Mesangial cell (primary cell): ENCODE data around the gene RRAGD. TPM values are rescaled to one million over a fixed set of nuclear protein-coding genes. Genes with fewer than 3 reads are reported as not detected.

ENCODE experiments used
- total RNA-seq: library from RNA; depleted of rRNA; stranded (reverse); fragments of >200 nt; gene quantifications from 2 replicates; pipeline ENCODE4 v1.2.3, GENCODE V29; 2015

RRAGD gene, protein sequence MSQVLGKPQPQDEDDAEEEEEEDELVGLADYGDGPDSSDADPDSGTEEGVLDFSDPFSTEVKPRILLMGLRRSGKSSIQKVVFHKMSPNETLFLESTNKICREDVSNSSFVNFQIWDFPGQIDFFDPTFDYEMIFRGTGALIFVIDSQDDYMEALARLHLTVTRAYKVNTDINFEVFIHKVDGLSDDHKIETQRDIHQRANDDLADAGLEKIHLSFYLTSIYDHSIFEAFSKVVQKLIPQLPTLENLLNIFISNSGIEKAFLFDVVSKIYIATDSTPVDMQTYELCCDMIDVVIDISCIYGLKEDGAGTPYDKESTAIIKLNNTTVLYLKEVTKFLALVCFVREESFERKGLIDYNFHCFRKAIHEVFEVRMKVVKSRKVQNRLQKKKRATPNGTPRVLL
- total RNA-seq, result 2.8 and 4.7 TPM in 2 replicates

DNA sequence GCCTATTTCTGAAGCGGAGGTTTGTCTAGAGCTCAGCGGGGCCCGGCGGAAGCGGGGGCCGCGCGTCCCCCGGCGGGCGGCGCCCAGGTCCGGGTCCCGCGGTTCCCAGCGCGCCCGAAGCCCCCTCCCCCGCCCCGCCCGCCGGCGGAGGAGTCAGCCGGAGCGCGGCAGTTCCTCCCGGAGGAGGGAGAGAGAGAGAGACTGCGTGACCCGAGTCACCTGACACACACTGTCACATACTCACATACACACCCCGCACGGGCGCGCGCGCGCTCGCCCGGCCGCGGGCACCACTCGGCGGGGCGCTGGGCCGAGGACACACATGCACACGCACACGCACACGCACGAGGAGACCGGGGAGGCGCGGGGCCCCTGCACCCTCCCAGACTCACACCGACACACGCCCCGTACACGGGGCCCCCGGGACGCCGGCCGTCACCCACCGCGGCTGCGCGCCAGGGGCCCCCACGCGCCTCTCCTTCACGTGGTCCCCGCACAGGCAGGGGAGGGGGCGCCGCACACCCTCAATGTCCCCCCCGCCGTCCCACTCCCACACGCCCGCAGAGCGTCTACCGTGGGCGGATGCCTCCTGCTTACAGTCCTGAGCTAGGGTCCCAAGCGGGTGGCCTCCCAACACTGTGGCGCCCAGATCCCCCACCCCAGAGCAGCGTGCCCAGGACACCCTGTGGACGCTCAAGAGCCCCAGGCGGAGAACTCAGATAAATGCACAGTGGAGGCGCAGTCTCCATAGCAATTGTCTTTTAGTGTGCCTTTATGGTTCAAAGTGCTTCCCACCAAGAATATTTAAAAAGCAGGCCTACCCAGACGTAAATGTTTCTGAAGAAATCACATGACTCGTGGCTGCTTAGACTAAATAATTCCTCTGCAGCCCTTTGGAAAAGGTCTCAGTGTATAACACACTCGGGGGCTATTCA is at the start of gene RRAGD:
Gene RRAGD (minus strand): TSS at position 203 of the 935 bp plus-strand sequence. CDS start 280 bp downstream, outside the sequence.

DNA sequence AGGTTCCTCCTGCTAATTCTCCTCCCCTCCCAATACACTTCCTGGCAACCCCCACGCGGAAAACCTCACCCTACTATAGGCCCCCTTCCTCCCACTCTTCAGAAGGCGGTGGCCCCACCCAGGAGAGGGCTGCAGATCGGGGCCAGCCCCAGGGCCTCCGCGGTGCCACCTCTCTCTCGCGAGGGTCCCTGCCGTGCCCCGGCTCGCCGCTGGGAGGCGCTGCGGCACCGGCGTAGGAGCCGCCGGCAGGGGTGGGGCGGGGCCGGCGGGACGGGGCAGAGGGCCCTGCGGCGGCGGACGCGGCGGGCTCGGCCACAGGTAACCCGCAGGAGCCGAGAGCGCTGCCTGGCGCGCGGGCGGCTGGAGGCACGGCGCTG is 20.8 kb upstream of the RRAGD start, which contains the start of gene ANKRD6:
Gene ANKRD6 (plus strand): TSS at position 278 of the 377 bp plus-strand sequence. CDS start 133,825 bp downstream, outside the sequence.

DNA sequence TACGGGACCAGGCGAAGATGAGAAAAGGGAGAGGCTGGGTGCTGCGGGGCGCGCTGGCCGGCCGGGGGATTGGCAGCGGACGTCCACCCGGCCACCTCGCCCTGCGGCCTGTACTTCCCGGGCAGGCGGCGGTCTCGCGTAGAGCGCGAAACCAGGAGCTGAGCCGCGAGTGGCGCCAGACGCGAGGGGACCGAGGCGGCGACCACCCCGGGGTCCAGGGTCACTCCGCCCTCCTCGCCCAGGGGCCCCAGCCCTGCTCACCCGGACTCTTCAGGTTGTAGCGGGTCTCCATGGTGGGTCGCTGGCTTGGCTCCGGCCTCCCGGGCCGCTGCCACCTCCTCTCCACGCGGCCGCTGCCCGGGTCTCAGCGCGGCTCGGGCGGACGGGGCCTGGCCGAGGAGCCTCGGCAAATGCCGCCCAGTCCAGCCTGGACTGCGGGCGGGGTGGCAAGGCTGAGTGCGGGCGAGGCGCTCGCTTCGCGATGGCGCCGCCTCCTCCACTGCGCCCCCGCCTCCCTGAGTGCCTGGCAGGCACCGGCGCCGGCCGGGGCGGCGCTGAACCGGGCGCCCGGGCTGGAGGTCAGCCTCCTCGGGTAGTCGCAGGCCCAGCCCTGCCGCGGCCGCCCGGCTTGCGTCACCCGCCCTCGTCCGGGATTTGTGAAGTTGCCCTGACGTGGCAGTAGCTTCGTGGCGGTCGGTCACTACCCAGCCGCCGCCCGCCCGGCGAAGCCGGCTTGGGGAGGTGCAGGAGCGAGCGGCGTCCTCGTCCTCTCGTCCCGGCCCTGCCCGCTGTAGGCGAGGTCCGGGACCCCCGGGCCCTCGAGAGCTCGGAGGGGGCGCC is 59.6 kb downstream of the RRAGD start, which contains the start of gene UBE2J1:
Gene UBE2J1 (minus strand): TSS at position 445 of the 840 bp plus-strand sequence. CDS start 153 bp downstream, at position 292.

DNA sequence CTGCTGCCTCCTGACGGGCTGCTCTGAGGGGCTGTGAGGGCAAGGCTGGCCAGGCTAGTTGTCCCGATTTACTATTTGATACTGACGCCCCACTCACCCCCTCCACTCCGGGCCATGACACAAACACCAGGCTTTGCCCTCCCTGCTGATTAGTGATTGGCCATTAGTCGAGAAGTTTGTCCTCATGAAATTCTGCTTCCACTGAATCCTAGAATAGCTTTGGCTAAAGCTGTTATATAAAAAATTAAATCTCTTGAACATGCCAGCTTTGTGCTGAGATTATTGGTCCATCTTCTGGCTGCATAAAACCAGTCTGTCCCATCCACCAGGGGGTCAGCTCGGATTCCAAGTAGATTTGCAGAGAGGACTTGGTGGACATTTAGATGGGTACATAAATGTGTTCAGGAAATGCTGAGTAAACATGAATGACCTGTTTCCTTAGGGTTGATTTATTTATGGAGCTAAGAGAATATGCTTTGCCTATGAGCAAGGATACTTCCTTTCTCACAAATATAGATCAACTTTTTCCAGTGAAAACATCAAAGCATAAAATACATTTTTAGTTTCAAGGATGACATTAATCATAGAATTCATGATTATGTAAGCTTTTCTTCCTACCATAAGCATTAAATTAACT is 96.7 kb downstream of the RRAGD start, which contains the start of gene GABRR2:
Gene GABRR2 (minus strand): TSS at position 51 of the 637 bp plus-strand sequence. CDS start 134 bp downstream, outside the sequence.

Other genes with a start within 250 kb of the RRAGD start
- not detected in 2 replicates for gene GABRR1, start 194.9 kb downstream of the RRAGD start, total RNA-seq
- gene GABRR2, start 97.0 kb downstream of the RRAGD start, total RNA-seq, result 0.13 TPM in 1 of 2 replicates, not detected in the other
- 26.9 and 35.0 TPM in 2 replicates for gene UBE2J1, start 59.6 kb downstream of the RRAGD start, total RNA-seq
- 2.9 and 3.5 TPM in 2 replicates for gene ANKRD6, start 20.9 kb upstream of the RRAGD start, total RNA-seq
- 7.2 and 9.8 TPM in 2 replicates for gene LYRM2, start 226.5 kb upstream of the RRAGD start, total RNA-seq